Fibroblast of lung (primary cell): ENCODE results near the gene CACNA2D3.

Experiments used
- EZH2 ChIP-seq: IDR thresholded peaks from 2 replicates; pipeline ENCODE4 v1.5.1; 2012; ENCODE audit warnings: low read length, control low read depth, mild to moderate bottlenecking; ENCODE audit errors: missing control alignments
- TF ChIP-seq, protein P1 (sequence below), 2 donors: IDR thresholded peaks in 1 of 2; conservative IDR thresholded peaks in 1 of 2; 1 replicate in 1 of 2; 2 replicates in 1 of 2; pipeline ENCODE4 v1.5.1; 2011 to 2012; ENCODE audit warnings: low read length in 2 of 2, control low read depth in 1 of 2, inconsistent platforms in 1 of 2, low read depth in 1 of 2, mild to moderate bottlenecking in 1 of 2

DNA sequence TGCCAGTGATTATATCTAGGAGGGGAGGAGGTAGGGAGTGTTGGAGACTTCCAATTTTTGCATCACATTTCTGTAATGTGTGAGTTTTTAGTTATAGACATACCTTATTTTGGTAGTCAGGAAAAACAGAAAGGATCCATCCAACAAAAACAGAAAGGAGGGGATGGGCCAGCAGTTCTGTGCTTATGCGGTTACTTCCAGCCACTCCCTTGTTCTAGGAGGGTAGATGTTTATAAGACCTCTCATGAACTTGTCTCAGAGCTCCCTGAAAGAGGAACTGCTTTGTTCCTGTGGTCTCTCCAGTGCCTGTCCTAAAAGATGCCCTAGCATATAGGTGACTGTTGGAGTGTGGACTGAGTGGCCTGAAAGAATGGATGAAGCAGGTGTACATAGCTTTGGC lies 323.3 kb downstream of the CACNA2D3 start:
- TF ChIP-seq EZH2 = no peak
- TF ChIP-seq, protein P1, sequence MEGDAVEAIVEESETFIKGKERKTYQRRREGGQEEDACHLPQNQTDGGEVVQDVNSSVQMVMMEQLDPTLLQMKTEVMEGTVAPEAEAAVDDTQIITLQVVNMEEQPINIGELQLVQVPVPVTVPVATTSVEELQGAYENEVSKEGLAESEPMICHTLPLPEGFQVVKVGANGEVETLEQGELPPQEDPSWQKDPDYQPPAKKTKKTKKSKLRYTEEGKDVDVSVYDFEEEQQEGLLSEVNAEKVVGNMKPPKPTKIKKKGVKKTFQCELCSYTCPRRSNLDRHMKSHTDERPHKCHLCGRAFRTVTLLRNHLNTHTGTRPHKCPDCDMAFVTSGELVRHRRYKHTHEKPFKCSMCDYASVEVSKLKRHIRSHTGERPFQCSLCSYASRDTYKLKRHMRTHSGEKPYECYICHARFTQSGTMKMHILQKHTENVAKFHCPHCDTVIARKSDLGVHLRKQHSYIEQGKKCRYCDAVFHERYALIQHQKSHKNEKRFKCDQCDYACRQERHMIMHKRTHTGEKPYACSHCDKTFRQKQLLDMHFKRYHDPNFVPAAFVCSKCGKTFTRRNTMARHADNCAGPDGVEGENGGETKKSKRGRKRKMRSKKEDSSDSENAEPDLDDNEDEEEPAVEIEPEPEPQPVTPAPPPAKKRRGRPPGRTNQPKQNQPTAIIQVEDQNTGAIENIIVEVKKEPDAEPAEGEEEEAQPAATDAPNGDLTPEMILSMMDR (conservative IDR thresholded peaks at IDR 0.05 in 1 of 2, IDR thresholded peaks at IDR 0.05 in 1 of 2; ENCODE audit: low read depth in 1 of 2, low read length in 2 of 2) = no peak
